ENCODE measurements around the gene EXOSC9.

DNA sequence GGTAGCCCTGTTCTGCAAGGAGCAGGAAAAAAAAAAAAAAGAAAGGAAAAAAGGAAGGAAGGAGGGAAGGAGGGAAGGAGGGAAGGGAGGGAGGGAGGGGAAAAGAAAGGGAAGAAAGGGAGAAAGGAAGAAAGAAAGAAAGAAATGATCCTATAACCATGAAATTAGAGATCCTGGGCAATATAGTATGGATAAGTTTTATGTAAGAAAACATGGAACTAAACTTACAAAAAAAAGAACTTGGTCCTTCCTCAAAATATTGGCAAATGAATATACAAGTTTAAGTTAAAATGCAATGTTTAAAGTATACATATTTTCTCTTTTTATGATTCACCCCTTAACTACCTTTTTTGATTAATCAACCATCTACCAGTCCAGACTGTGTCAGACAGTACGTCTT, 50.2 kb downstream of the EXOSC9 start:
- TF ChIP-seq, protein P1, sequence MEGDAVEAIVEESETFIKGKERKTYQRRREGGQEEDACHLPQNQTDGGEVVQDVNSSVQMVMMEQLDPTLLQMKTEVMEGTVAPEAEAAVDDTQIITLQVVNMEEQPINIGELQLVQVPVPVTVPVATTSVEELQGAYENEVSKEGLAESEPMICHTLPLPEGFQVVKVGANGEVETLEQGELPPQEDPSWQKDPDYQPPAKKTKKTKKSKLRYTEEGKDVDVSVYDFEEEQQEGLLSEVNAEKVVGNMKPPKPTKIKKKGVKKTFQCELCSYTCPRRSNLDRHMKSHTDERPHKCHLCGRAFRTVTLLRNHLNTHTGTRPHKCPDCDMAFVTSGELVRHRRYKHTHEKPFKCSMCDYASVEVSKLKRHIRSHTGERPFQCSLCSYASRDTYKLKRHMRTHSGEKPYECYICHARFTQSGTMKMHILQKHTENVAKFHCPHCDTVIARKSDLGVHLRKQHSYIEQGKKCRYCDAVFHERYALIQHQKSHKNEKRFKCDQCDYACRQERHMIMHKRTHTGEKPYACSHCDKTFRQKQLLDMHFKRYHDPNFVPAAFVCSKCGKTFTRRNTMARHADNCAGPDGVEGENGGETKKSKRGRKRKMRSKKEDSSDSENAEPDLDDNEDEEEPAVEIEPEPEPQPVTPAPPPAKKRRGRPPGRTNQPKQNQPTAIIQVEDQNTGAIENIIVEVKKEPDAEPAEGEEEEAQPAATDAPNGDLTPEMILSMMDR (conservative IDR thresholded peaks at IDR 0.05; ENCODE audit: low read length): no peak
- no peak for TF ChIP-seq EZH2phosphoT487 (IDR thresholded peaks at IDR 0.05; ENCODE audit: borderline replicate concordance)
